MM.1S (cell line): Measurements from ENCODE around the gene ABCG4.

ENCODE experiments used
- EZH2 ChIP-seq: fragments of 300-600 bp; sonication (generic); optimal IDR thresholded peaks from 2 replicates; pipeline ENCODE3; 2017; ENCODE audit warnings: low read depth, mild to moderate bottlenecking, antibody characterized with exemption, low read length, mixed read lengths
- EZH2phosphoT487 ChIP-seq: fragments of 300-600 bp; sonication (generic); IDR thresholded peaks from 2 replicates; pipeline ENCODE4 v1.6.1; 2018; ENCODE audit warnings: antibody characterized with exemption, low read length
- TF ChIP-seq, protein P1 (sequence below): fragments of 300-600 bp; sonication (generic); IDR thresholded peaks from 2 replicates; pipeline ENCODE4 v1.5.1; 2016; ENCODE audit warnings: antibody characterized with exemption, low read length, mixed read lengths

DNA sequence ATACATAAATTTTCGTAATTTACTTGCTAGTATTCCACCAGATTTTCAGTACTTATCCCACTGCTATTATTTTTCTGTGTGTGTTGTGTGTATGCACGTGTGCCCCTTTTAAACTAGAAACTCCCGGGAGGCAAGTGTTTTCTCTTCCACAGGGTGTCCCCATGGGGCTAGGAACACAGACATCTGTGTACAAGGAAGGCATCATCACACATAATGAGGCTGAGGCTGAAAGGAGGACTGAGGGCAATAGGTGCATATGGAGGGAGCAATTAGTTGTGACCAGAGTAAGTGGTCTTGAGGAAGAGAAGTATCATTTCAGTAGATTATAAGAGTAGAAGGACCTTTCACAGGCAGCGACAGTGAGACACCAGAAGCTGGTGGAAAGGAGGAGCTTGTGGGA is 45.1 kb upstream of the ABCG4 start:
- TF ChIP-seq, protein P1, sequence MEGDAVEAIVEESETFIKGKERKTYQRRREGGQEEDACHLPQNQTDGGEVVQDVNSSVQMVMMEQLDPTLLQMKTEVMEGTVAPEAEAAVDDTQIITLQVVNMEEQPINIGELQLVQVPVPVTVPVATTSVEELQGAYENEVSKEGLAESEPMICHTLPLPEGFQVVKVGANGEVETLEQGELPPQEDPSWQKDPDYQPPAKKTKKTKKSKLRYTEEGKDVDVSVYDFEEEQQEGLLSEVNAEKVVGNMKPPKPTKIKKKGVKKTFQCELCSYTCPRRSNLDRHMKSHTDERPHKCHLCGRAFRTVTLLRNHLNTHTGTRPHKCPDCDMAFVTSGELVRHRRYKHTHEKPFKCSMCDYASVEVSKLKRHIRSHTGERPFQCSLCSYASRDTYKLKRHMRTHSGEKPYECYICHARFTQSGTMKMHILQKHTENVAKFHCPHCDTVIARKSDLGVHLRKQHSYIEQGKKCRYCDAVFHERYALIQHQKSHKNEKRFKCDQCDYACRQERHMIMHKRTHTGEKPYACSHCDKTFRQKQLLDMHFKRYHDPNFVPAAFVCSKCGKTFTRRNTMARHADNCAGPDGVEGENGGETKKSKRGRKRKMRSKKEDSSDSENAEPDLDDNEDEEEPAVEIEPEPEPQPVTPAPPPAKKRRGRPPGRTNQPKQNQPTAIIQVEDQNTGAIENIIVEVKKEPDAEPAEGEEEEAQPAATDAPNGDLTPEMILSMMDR = no peak
- TF ChIP-seq EZH2 = no peak
- no peak for TF ChIP-seq EZH2phosphoT487
